NOMO-1 treated with dmso at 0.1 percent for 144 hours (cell line): ENCODE data around the gene RGS8.
"Not testable (repeated sequence)": the region's sequence is repeated elsewhere in the genome, so short reads cannot be mapped to it uniquely, and the experiment has no call there.

Experiments used
- DNase-seq: peaks from one replicate; lab custom pipeline; 2025; ENCODE audit not compliant: unreplicated experiment; lab: John Stamatoyannopoulos, UW

The RGS8 gene

DNA sequence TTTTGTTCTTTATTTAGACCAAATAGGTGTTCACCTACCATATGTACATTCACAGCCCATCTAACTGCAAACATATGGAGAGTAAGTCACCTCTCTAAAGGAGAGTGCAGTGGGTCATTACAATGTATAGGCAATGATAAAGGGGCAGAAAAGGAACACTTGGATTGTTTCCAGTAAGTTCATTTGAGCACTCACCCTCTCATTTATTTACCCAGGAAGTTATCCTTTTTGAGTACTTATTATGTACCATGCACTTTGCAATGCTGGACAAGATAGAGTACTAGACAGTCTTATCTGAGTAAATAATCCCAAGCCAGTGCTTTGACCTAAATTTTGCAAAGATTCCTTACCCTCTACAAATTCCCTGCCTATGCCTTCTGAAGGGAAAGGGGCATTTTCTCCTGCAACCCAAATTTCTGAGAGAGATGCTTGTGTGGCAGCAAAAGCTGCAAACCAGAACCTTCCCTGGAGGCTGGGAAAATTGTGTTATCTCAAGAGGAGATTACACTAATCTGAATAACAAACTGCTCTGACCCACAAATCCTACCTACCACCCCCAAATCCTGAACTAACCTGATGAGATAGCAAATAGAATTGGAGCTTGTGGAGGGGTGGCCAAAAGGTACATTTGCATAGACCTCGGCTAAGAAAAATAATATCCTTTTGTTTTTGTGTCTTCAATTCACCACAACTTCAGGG is 18.6 kb upstream of the RGS8 start:
- DNase-seq = no peak

DNA sequence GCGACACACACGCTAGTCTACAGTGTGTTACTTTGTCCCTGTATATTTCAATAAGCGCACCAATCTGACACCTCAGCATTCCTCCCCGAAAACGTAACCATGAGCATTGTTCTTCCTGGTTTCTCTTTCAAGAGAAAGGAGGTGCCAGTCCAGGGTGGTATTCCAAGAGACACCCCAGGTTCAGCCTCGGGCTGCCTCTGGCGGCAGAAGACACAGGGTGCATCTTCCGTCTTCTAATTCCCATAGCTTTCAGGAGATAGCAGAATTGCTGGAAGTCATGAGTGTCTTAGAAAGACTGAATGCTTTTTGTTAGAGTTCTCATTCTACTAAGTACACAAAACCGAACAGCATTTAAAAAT is 15.9 kb upstream of the RGS8 start:
- no peak for DNase-seq

DNA sequence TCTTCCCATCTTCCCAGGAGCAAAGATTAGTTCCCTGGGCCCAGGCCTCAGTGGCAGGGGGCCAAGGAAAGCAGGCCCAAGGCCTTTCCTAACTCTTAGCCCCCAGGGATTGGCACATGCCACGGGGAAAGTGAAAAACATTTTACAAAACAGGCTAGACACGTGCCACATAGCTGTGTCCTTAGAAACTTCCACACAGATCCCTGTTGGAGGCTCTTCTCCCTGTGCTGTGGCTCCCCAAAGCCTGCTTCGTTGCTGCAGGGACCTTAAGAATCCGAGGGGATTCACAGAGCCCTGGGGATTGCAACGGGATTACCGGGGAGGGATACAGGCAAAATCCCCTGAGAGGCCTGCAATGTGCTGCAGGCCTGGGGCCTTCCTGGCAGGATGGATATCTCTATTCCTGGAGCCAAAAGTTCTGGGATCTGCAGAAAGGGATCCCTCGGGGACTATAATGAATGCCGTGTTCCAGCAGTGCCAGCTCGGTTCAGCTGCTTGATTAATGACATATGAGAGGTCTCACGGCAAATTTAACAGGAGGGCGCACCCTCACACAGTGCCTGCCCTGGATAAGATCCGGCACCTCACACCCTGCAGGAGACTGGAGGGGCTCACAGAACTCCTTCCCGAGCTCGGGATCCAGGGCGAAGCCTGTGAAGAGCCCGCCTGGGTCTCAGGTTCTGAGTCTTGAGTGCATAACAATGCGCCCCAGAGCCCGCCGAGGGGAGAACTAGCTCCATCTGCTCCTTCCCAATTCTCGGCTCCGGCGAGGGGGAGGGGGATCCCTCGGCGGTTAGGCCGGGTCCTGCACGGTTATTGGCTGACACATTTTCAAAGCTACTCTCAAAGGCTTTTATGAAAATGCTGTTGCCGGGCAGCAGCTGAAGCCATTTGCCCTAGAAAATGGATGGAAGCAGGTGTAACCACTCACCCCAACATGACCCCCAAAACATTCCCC is 15.3 kb upstream of the RGS8 start:
- DNase-seq = no peak

GRCh38 chr1:182698971-182699370 is 14.6 kb upstream of the RGS8 start:
- no peak for DNase-seq

DNA sequence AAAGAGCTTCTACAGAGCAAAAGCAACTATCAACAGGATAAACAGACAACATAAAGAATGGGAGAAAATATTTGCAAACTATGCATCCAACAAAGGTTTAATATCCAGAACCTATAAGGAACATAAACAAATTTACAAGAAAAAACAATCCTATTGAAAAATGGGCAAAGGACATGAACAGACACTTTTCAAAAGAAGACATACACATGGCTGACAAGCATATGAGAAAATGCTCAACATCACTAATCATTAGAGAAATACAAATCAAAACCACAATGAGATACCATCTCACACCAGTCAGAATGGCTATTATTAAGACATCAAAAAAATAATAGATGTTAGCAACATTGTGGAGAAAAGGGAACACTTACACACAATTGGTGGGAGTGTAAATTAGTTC is 8.8 kb upstream of the RGS8 start:
- DNase-seq = not testable (repeated sequence)

DNA sequence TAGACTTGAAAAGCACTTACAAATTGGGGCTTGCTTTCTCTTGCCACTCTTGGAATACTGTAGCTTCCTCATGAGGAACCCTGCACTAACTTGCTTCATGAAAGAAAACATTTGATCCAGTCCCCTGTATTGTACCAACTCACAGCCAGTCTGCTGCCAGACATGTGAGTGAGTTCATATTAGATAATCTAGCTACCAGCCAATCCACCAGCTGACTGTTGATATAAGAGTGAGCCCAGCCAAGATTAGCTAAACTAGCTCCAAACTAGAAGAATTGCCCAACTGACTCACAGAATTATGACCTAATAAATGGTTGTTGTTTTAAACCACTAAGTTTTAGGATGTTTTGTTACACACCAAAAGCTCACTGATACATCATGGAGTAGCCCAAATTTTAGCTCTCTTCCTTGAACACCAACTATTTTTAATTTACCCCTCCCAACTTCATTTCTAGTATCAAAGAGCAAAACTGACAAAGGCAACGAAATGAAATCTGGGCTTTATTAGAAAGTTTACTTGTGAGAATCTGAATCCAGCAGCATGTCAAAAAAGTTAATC is 6.6 kb upstream of the RGS8 start:
- no peak for DNase-seq

DNA sequence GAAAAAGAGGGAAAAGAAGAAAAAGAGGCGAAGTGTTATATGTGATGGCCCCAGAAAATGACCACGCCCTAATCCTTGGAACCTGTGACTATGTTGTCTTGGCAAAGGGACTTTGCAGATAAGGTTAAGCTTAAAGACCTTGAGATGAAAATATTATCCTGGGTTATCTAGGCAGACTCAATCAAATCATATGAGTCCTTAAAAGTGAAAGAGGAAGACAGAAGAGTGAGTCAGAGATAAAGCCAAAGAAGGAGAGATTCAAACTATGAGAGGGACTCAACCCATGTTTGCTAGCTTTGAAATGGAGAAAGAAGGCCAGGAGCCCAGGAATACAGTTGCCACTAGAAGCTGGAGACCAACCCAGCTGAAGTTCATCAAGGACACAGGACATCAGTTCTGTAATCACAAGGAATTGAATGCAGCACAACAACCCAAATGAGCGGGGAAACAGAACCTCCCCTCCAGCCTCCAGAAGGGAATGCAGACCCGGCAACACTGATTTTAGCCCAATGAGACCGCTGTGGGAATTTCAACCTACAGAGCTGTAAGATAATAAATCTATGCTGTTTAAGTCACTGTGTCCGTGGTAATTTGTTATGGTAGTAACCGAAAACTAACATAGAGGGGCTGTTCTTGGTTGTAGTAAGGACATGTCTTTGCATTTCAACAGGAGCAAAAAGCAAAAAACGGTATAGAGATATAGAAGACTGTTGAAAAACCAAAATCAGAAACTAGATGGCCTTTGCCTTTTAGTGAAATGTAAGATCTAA is 4.2 kb upstream of the RGS8 start:
- DNase-seq = no peak

DNA sequence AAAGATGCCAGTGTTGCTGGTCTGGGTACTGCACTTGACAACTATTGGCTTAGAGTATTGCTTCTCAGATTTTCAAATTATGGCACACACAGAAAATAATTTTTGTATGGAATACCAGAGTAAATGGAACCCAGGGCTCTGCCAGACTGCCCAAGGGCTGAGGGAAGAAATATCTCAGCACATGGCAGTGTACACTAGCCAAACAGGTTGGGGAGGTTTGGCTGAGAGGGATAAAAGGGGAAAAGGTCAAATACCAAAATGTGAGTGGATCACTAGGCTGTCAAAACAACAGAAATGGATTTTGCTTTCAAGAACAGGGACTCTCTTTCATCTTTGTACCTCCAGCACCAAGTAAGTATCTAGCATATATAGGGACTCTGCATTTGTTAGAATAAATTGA is 3.0 kb upstream of the RGS8 start:
- DNase-seq = no peak

DNA sequence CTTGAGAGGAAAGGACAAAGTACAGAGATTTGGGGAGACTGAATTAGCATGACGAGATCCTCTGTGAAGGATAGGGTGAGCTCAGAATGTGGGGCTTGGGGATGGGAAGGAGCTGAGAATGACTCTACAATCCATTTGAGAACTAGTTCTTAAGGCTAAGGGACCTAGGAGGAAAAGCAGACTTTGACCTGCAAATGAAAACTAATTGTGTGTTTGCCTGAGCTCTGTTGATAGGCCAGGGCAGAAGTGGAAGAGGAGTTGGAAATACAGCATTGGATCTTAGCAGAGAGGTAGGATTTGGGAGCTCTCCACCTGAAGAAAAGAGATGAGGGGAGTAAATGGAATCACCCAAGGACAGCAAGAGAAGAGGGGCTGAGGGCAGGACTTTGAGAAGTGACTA is 2.1 kb upstream of the RGS8 start:
- no peak for DNase-seq

DNA sequence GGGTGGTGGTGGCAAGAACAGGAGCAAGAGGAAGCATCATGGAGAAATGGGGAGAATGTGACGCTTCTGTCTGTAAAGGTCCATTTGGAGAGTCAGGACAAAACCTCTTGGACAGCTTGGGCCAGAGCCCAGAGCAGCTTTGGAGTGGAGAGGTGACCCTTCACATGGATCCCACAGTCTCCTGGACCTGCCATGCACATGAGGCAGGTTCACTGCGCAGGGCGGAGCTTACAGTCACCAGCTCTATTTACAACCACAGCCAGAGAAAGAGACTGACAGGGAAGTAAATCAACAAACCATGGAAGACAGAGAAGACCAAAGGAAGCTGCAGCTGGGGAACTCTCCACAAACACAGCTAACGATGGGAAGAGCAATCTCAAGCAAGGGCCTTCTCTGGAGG is 828 bp upstream of the RGS8 start:
- DNase-seq = no peak

DNA sequence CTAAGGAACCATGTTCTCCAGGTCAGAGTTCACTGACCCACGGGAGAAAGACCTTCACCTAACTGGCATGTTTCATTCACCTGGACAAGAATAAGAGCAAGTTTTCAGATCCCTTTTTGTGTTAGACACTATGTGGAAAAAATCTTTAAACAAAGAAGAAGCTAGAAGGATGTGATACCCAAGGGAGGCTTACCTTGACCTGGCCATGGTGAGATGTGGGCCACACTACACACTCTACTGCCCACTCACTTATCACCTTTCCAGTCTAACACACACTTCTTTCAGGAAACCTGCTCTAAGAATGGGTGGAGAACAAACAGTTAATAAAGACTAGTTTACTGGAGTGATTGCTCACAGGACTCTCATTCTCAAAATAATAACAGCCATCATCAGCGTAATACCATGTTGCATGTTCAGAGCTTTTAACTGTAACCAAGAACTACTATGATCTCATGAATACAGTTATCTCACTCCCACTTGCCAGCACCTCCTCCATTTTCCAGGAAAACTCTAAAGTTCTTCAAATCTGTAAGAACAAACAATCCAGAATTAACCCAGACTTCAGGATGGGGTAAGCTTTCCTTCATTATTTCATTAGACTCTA is 1.4 kb downstream of the RGS8 start:
- DNase-seq = no peak

DNA sequence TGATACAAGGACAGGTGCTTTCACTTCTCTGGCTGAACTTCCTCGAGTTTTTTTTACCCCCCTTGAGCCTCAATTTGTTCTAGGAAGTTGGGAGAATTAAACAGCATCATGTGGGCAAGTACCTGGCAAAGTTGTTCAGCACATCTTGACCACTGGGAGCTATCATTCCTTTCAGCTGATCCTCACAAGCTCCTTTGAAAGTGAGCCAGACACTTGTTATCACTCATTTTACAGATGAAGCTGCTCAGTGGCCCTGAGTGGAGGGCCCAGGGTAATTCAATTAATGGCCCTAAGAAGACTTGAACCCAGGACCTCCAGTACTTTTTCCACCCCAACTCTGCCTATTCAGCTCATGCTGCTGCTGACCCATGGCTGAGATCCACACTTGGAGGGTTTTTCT is 2.0 kb downstream of the RGS8 start:
- DNase-seq = no peak

- DNase-seq = no peak
Observed at GRCh38 chr1:182681568-182681912, 2.8 kb downstream of the RGS8 start.

- DNase-seq = no peak
Observed at GRCh38 chr1:182680901-182681567, 3.4 kb downstream of the RGS8 start.

DNA sequence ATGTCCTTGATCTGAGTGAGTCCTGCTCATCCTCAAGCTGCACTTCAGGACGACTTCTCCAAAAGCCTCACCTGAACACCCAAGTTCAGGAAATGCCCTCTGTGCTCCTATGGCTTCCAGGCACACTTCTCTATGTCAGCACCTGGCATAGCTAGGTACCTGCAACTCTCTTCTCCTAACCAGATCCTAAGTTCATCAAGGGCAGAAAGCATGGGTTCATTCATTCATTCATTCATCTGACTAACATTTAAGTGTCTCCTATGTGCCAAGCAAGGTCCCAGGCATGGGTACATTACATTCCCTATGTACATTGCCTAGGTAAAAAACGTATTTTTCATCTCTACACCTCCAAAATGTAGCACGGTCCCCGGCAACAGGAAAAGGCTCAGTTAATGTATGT is 4.0 kb downstream of the RGS8 start:
- no peak for DNase-seq

- no peak for DNase-seq
Observed at GRCh38 chr1:182679684-182680083, 4.7 kb downstream of the RGS8 start.

DNA sequence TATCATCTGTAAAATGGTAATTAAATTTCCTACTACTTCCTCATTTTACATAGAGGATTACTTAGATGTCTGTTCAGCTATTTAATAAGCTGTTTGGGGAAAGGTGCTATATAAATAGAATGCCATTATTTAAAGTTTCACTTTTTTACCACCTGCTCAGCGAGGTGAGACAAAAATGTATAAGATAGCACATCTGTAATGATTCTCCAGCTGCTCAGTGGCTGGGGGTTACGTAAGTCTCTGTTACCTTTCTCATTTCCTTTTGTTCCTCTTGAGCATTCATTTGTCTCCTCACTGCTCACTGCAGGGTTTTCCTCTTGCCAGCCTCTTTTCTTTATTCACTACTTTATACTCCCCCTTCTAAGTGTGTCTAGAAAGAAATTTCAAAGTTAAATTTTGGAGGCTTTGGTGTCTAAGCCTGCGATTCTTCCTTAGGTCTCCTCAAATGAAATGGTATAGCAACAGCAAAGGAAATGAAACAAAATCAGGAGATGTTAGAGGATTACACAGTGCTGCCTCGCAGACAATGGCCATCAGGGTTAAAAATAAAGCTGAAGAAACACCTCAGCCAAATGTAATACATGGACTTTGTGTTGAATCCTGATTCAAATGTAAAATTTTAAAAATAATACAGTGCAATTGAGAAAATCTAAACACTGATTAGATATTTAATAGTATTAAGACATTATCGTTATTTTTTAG is 6.8 kb downstream of the RGS8 start:
- no peak for DNase-seq

GRCh38 chr1:182676274-182676673 is 8.1 kb downstream of the RGS8 start:
- no peak for DNase-seq

- no peak for DNase-seq
Observed at GRCh38 chr1:182674346-182675246, 9.8 kb downstream of the RGS8 start.
